Nucleus accumbens (tissue), 56 donors: Measurements from ENCODE around the gene CGRRF1.
A peak's percentile ranks its signal among the peaks of the same experiment; 100 is the strongest.

Experiments
- DNase-seq, 56 donors: peaks; one replicate each; lab custom pipeline; 2025; lab: John Stamatoyannopoulos, UW

The CGRRF1 gene

GRCh38 chr14:54489318-54489683, 20.4 kb upstream of the CGRRF1 start:
- no peak for DNase-seq

GRCh38 chr14:54489731-54490444, 19.8 kb upstream of the CGRRF1 start:
- DNase-seq, result no peak

GRCh38 chr14:54490445-54491175, 19.1 kb upstream of the CGRRF1 start:
- DNase-seq, result no peak

GRCh38 chr14:54493293-54493692, 16.4 kb upstream of the CGRRF1 start:
- DNase-seq, result no peak

- no peak for DNase-seq
These were observed 12.5 kb upstream of the CGRRF1 start for GRCh38 chr14:54497224-54497623.

- DNase-seq, result no peak
These were observed 11.6 kb upstream of the CGRRF1 start for GRCh38 chr14:54498095-54498531.

- no peak for DNase-seq
These were observed 11.1 kb upstream of the CGRRF1 start for GRCh38 chr14:54498579-54498978.

- no peak for DNase-seq
These were observed 9.0 kb upstream of the CGRRF1 start for GRCh38 chr14:54500744-54501143.

- DNase-seq, result no peak
These were observed 8.2 kb upstream of the CGRRF1 start for GRCh38 chr14:54501480-54501879.

GRCh38 chr14:54502602-54503001, 7.1 kb upstream of the CGRRF1 start:
- no peak for DNase-seq

- no peak for DNase-seq
These were observed 6.2 kb upstream of the CGRRF1 start for GRCh38 chr14:54503486-54503885.

GRCh38 chr14:54512393-54512792, 2.7 kb downstream of the CGRRF1 start:
- peak in 6 of 56 donors; percentile 1 to 18 (median 11) for DNase-seq

- DNase-seq, result no peak
These were observed 6.0 kb downstream of the CGRRF1 start for GRCh38 chr14:54515670-54516069.

- no peak for DNase-seq
These were observed 7.0 kb downstream of the CGRRF1 start for GRCh38 chr14:54516709-54517108.

GRCh38 chr14:54524410-54524809, 14.7 kb downstream of the CGRRF1 start:
- no peak for DNase-seq

GRCh38 chr14:54528973-54529372, 19.3 kb downstream of the CGRRF1 start:
- DNase-seq, result no peak

- no peak for DNase-seq
These were observed 20.1 kb downstream of the CGRRF1 start for GRCh38 chr14:54529811-54530210.

- no peak for DNase-seq
These were observed 22.7 kb downstream of the CGRRF1 start for GRCh38 chr14:54532111-54533012.

GRCh38 chr14:54533100-54533499, 23.4 kb downstream of the CGRRF1 start:
- no peak for DNase-seq

- DNase-seq, result no peak
These were observed 25.4 kb downstream of the CGRRF1 start for GRCh38 chr14:54535126-54535525.

- DNase-seq, result no peak
These were observed 25.9 kb downstream of the CGRRF1 start for GRCh38 chr14:54535646-54536045.
